Fibroblast of the aortic adventitia (primary cell): ENCODE data around the gene SLC25A5. TPM values are rescaled to one million over a fixed set of nuclear protein-coding genes. Genes with fewer than 3 reads are reported as not detected.

Source experiments
- DNase-seq: peaks from one replicate; pipeline ENCODE4 v3.0.0-alpha.2; 2010; ENCODE audit warnings: low read depth
- H3K4me3 ChIP-seq: 2 replicates; pipeline ENCODE4 v1.5.1; 2011; ENCODE audit warnings: low read depth, mild to moderate bottlenecking, control low read depth, low read length, moderate library complexity
- CTCF ChIP-seq: IDR thresholded peaks from 2 replicates; pipeline ENCODE4 v1.5.1; 2011; ENCODE audit warnings: mild to moderate bottlenecking, low read length, control low read depth, inconsistent platforms; ENCODE audit not compliant: insufficient read depth
- small RNA-seq: library from RNA; depleted of rRNA; stranded (forward); fragments of <200 nt; gene quantifications from one replicate; pipeline ENCODE3, GENCODE V24; 2012
- total RNA-seq: library from RNA; depleted of rRNA; stranded (reverse); fragments of >200 nt; gene quantifications from 2 replicates; pipeline ENCODE4 v1.2.3, GENCODE V29; 2012; ENCODE audit warnings: low replicate concordance

Gene SLC25A5
- total RNA-seq, 1 donor, result 188 TPM

- H3K4me3 ChIP-seq, result no peak overlapping the region
- TF ChIP-seq CTCF, result no peak
- DNase-seq, result no peak
Measured at GRCh38 chrX:119505945-119506344, 37.7 kb downstream of the SLC25A5 start.

GRCh38 chrX:119507206-119507605 lies 39.0 kb downstream of the SLC25A5 start:
- no peak for TF ChIP-seq CTCF
- no peak overlapping the region for H3K4me3 ChIP-seq
- no peak for DNase-seq

GRCh38 chrX:119512146-119512800 lies 44.0 kb downstream of the SLC25A5 start:
- TF ChIP-seq CTCF, result peak; percentile 73
- DNase-seq, result peak; percentile 75
- H3K4me3 ChIP-seq, result no peak overlapping the region

GRCh38 chrX:119516157-119516702 lies 48.0 kb downstream of the SLC25A5 start:
- DNase-seq, result peak; percentile 72
- peak; percentile 77 for TF ChIP-seq CTCF

GRCh38 chrX:119518371-119518770 lies 50.1 kb downstream of the SLC25A5 start:
- TF ChIP-seq CTCF, result no peak
- DNase-seq, result no peak
- no peak overlapping the region for H3K4me3 ChIP-seq

More at GRCh38 chrX:119516157-119516702, 48.0 kb downstream of the SLC25A5 start:
- no peak overlapping the region for H3K4me3 ChIP-seq

Small RNA genes lying within 50 kb of the gene (small RNA-seq; reads per million reads assigned to genes)
- gene RNU1-67P (3.6 reads per million, percentile 84 among the genes with 10 or more reads in this experiment), gene RNY3P16 (not detected)

Other genes starting within 250 kb of the SLC25A5 start
- gene PGRMC1, start 232.2 kb upstream of the SLC25A5 start, total RNA-seq, result 38.3 and 162 TPM in 2 replicates
- gene SLC25A43, start 69.1 kb upstream of the SLC25A5 start, total RNA-seq, result 9.3 and 22.9 TPM in 2 replicates
- gene STEEP1, start 97.0 kb downstream of the SLC25A5 start, total RNA-seq, result 19.3 and 24.0 TPM in 2 replicates
- 25.3 and 50.5 TPM in 2 replicates for gene UBE2A, start 106.1 kb downstream of the SLC25A5 start, total RNA-seq
- 5.2 and 6.2 TPM in 2 replicates for gene NKRF, start 138.0 kb downstream of the SLC25A5 start, total RNA-seq
- 7.0 and 7.4 TPM in 2 replicates for gene SEPTIN6, start 224.7 kb downstream of the SLC25A5 start, total RNA-seq